Neural cell (in vitro differentiated cells): ENCODE measurements around the gene STK32B. TPM values are rescaled to one million over a fixed set of nuclear protein-coding genes. Genes with fewer than 3 reads are reported as not detected.

ENCODE experiments used
- H2AFZ ChIP-seq: fragments of 200-600, 300-800 bp; sonication (generic), shearing (Covaris generic); 2 replicates; pipeline ENCODE4 v1.6.0; 2014; ENCODE audit warnings: low read depth, mild to moderate bottlenecking, antibody characterized with exemption, low read length, moderate library complexity
- H3F3A ChIP-seq: fragments of 200-600 bp; shearing (Covaris generic); 2 replicates; pipeline ENCODE4 v1.6.1; 2016; ENCODE audit warnings: mild to moderate bottlenecking, moderate library complexity, mixed read lengths, antibody characterized with exemption, low read length; ENCODE audit not compliant: insufficient read depth, poor library complexity, severe bottlenecking
- H3K27ac ChIP-seq: fragments of 200-600, 300-800 bp; sonication (generic), shearing (Covaris generic); 2 replicates; pipeline ENCODE4 v1.5.1; 2014; ENCODE audit warnings: mild to moderate bottlenecking, low read length, moderate library complexity
- H3K27me3 ChIP-seq: fragments of 300-800, 200-600 bp; sonication (generic), shearing (Covaris generic); 2 replicates; pipeline ENCODE4 v1.6.0; 2014; ENCODE audit warnings: mild to moderate bottlenecking, low read depth, low read length, moderate library complexity; ENCODE audit not compliant: insufficient read depth
- H3K36me3 ChIP-seq: fragments of 300-800, 200-600 bp; sonication (generic), shearing (Covaris generic); 2 replicates; pipeline ENCODE4 v1.5.1; 2014; ENCODE audit warnings: mild to moderate bottlenecking, antibody characterized with exemption, low read length, moderate library complexity; ENCODE audit not compliant: insufficient read depth
- H3K4me2 ChIP-seq: fragments of 300-800, 200-600 bp; sonication (generic), shearing (Covaris generic); 2 replicates; pipeline ENCODE4 v1.6.0; 2014; ENCODE audit warnings: mild to moderate bottlenecking, low read length
- H3K4me3 ChIP-seq: fragments of 300-800, 200-600 bp; sonication (generic), shearing (Covaris generic); 2 replicates; pipeline ENCODE4 v1.5.1; 2014; ENCODE audit warnings: mild to moderate bottlenecking, low read length, moderate library complexity
- H3K79me2 ChIP-seq: fragments of 200-600 bp; shearing (Covaris generic); replicated peaks from 2 replicates; pipeline ENCODE4 v1.6.0; 2014; ENCODE audit warnings: mild to moderate bottlenecking, low read length, moderate library complexity; ENCODE audit not compliant: insufficient read depth
- H3K9ac ChIP-seq: fragments of 300-800, 200-600 bp; sonication (generic), shearing (Covaris generic); 2 replicates; pipeline ENCODE4 v1.6.1; 2016; ENCODE audit warnings: mild to moderate bottlenecking, low read length, mixed read lengths
- H3K9me2 ChIP-seq: fragments of 200-600 bp; shearing (Covaris generic); 2 replicates; pipeline ENCODE4 v1.6.1; 2016; ENCODE audit warnings: mild to moderate bottlenecking, low read length, mixed read lengths; ENCODE audit not compliant: insufficient read depth
- H3K9me3 ChIP-seq: fragments of 200-600, 300-800 bp; sonication (generic), shearing (Covaris generic); 2 replicates; pipeline ENCODE4 v1.6.1; 2016; ENCODE audit warnings: mild to moderate bottlenecking, mixed run types, low read length, moderate library complexity, mixed read lengths
- H4K20me1 ChIP-seq: fragments of 200-600 bp; shearing (Covaris generic); 2 replicates; pipeline ENCODE4 v1.6.1; 2016; ENCODE audit warnings: mild to moderate bottlenecking, mixed run types; ENCODE audit not compliant: insufficient read depth
- EP300 ChIP-seq: fragments of 450-650 bp; conservative IDR thresholded peaks from 2 replicates; pipeline ENCODE4 v1.6.1; 2014; ENCODE audit warnings: antibody characterized with exemption, mild to moderate bottlenecking, moderate library complexity; ENCODE audit not compliant: poor library complexity, severe bottlenecking
- EZH2 ChIP-seq: fragments of 200-600, 300-800 bp; shearing (Covaris generic), sonication (generic); IDR thresholded peaks from 2 replicates; pipeline ENCODE4 v1.6.1; 2014; ENCODE audit warnings: antibody characterized with exemption, low read length, borderline replicate concordance, mild to moderate bottlenecking; ENCODE audit not compliant: insufficient read depth, poor library complexity, severe bottlenecking
- MXI1 ChIP-seq: fragments of 450-650 bp; conservative IDR thresholded peaks from 2 replicates; pipeline ENCODE4 v1.6.1; 2014; ENCODE audit warnings: antibody characterized with exemption, mild to moderate bottlenecking; ENCODE audit not compliant: poor library complexity, severe bottlenecking
- POLR2AphosphoS5 ChIP-seq: IDR thresholded peaks from 2 replicates; pipeline ENCODE4 v1.6.1; 2012
- RAD21 ChIP-seq: fragments of 450-650 bp; conservative IDR thresholded peaks from 2 replicates; pipeline ENCODE4 v1.6.1; 2014; ENCODE audit warnings: antibody characterized with exemption, mild to moderate bottlenecking, moderate library complexity
- REST ChIP-seq: IDR thresholded peaks from 2 replicates; pipeline ENCODE4 v1.6.1; 2012; ENCODE audit warnings: borderline replicate concordance
- SMC3 ChIP-seq: fragments of 450-650 bp; conservative IDR thresholded peaks from 2 replicates; pipeline ENCODE4 v1.6.1; 2014; ENCODE audit warnings: antibody characterized with exemption, mild to moderate bottlenecking, moderate library complexity; ENCODE audit not compliant: poor library complexity
- TAF1 ChIP-seq: IDR thresholded peaks from 2 replicates; pipeline ENCODE4 v1.6.1; 2012; ENCODE audit warnings: low read depth
- polyA plus RNA-seq: library from polyadenylated mRNA; depleted of rRNA; stranded (reverse); fragments of >200 nt; gene quantifications from 2 replicates; pipeline ENCODE4 v1.2.3, GENCODE V29; 2014
- TF ChIP-seq, protein P1 (sequence below): fragments of 450-650 bp; IDR thresholded peaks from 2 replicates; pipeline ENCODE4 v1.5.1; 2014; ENCODE audit warnings: antibody characterized with exemption, mild to moderate bottlenecking, moderate library complexity; ENCODE audit not compliant: poor library complexity, severe bottlenecking

The STK32B gene
- polyA plus RNA-seq, 1 donor from 2014 or later = 42.8 TPM

DNA sequence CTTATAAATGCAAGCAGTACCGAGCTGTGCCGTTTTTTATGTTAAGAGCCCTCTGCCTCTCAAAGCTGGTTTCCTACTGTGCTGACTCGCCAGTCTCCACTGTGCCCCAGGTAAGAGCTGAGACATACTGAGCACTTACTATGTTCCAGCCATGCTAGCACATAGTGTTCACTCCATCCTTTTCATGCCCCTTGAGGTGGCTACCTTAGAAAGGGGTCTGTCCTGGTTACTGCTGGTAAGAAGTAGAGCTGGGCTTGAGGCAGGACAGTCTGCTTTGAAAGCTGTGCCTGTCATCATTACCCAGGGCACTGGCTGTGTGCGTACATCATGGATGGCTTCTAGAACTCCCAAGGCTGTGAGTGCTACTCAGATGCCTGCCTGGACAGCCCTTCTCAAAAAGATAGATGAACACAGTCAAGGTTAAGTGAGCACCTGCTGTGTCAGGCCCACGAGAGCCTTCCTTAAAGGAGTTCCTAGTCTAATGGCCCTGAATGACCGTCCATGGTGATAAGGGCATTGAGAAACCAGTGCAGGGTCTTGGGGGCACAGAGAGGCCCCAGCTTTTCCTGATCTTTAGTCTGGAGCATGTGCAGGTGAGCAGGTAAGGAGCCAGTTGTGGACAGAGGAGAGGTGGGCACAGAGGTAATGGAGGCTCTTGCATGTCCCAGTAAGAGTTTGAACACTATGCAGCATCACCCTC, 1.6 kb downstream of the STK32B start:
- no peaks in the 10 kb centered on the region for H3K9me3 ChIP-seq
- no peak overlapping the region for H3K27ac ChIP-seq
- H3F3A ChIP-seq = no peaks in the 10 kb centered on the region
- peak overlapping the region; percentile 82 for H3K4me2 ChIP-seq
- no peaks in the 10 kb centered on the region for H3K79me2 ChIP-seq
- no peak overlapping the region for H2AFZ ChIP-seq
- H4K20me1 ChIP-seq = no peaks in the 10 kb centered on the region
- no peaks in the 10 kb centered on the region for H3K27me3 ChIP-seq
- no peaks in the 10 kb centered on the region for H3K36me3 ChIP-seq
- peak overlapping the region; percentile 93 for H3K4me3 ChIP-seq
- TF ChIP-seq, protein P1, sequence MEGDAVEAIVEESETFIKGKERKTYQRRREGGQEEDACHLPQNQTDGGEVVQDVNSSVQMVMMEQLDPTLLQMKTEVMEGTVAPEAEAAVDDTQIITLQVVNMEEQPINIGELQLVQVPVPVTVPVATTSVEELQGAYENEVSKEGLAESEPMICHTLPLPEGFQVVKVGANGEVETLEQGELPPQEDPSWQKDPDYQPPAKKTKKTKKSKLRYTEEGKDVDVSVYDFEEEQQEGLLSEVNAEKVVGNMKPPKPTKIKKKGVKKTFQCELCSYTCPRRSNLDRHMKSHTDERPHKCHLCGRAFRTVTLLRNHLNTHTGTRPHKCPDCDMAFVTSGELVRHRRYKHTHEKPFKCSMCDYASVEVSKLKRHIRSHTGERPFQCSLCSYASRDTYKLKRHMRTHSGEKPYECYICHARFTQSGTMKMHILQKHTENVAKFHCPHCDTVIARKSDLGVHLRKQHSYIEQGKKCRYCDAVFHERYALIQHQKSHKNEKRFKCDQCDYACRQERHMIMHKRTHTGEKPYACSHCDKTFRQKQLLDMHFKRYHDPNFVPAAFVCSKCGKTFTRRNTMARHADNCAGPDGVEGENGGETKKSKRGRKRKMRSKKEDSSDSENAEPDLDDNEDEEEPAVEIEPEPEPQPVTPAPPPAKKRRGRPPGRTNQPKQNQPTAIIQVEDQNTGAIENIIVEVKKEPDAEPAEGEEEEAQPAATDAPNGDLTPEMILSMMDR = no peak
- TF ChIP-seq RAD21 (no peak), EZH2 (no peak), SMC3 (no peak), TAF1 (no peak), MXI1 (no peak), REST (no peak), EP300 (no peak), POLR2AphosphoS5 (no peak)
- H3K9ac ChIP-seq = no peak overlapping the region
- no peaks in the 10 kb centered on the region for H3K9me2 ChIP-seq

DNA sequence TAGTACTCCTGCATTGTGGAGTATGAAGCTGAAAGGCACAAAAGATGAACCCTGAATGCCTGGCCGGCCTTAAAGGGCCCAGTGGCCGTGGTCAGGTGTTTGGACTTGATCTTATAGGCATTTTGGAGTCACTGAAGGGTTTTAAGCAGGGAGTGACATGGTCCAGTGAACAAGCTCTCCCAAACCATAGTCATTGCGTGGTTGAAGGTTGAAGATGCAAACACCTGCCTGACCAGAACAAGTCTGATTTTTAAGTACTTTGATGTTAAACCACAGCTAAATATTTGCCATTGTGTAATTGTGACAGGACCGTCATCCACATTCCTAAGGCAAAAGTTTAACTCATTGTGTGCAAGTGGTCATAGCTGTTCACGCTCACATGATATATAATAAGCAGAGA, 3.3 kb downstream of the STK32B start:
- no peak overlapping the region for H2AFZ ChIP-seq
- no peak overlapping the region for H3K9ac ChIP-seq
- peak overlapping the region; percentile 29 for H3K4me3 ChIP-seq
- TF ChIP-seq POLR2AphosphoS5 = no peak
- TF ChIP-seq MXI1 = no peak
- TF ChIP-seq SMC3 = no peak
- TF ChIP-seq EZH2 = no peak
- TF ChIP-seq, protein P1 = no peak
- H3K9me2 ChIP-seq = no peaks in the 10 kb centered on the region
- H3K4me2 ChIP-seq = no peak overlapping the region
- H3K79me2 ChIP-seq = no peaks in the 10 kb centered on the region
- no peaks in the 10 kb centered on the region for H3K27me3 ChIP-seq
- H3F3A ChIP-seq = no peaks in the 10 kb centered on the region
- H3K27ac ChIP-seq = no peak overlapping the region
- no peaks in the 10 kb centered on the region for H3K36me3 ChIP-seq
- H3K9me3 ChIP-seq = no peaks in the 10 kb centered on the region
- no peaks in the 10 kb centered on the region for H4K20me1 ChIP-seq
